HG03135 (cell line): Measurements from ENCODE around the gene RALGDS.

ENCODE experiments used
- ATAC-seq: cut with Tn5 transposase; IDR thresholded peaks from one replicate; pipeline ENCODE4 v1.9.1; 2021; ENCODE audit warnings: mild to moderate bottlenecking, moderate library complexity; ENCODE audit not compliant: unreplicated experiment

RALGDS gene

GRCh38 chr9:133151601-133152525, 30.8 kb upstream of the RALGDS start:
- no peak for ATAC-seq

- ATAC-seq = no peak
These were observed 30.0 kb upstream of the RALGDS start for GRCh38 chr9:133151041-133151440.

- peak; percentile 50 for ATAC-seq
These were observed 28.3 kb upstream of the RALGDS start for GRCh38 chr9:133149130-133150015.

GRCh38 chr9:133148199-133149129, 27.4 kb upstream of the RALGDS start:
- peak; percentile 22 for ATAC-seq

GRCh38 chr9:133147412-133148198, 26.6 kb upstream of the RALGDS start:
- ATAC-seq = no peak

- ATAC-seq = no peak
These were observed 25.8 kb upstream of the RALGDS start for GRCh38 chr9:133146746-133147411.

- ATAC-seq = no peak
These were observed 24.1 kb upstream of the RALGDS start for GRCh38 chr9:133144904-133145851.

- ATAC-seq = peak; percentile 38
These were observed 23.3 kb upstream of the RALGDS start for GRCh38 chr9:133144142-133144903.

- ATAC-seq = no peak
These were observed 22.6 kb upstream of the RALGDS start for GRCh38 chr9:133143639-133144141.

- no peak for ATAC-seq
These were observed 21.9 kb upstream of the RALGDS start for GRCh38 chr9:133142684-133143622.

GRCh38 chr9:133141833-133142595, 21.0 kb upstream of the RALGDS start:
- ATAC-seq = no peak

- no peak for ATAC-seq
These were observed 19.6 kb upstream of the RALGDS start for GRCh38 chr9:133140606-133141005.

- ATAC-seq = no peak
These were observed 19.1 kb upstream of the RALGDS start for GRCh38 chr9:133140174-133140505.

GRCh38 chr9:133139246-133140173, 18.5 kb upstream of the RALGDS start:
- ATAC-seq = no peak
